Measurements from ENCODE around the gene EFS.

Gene EFS

DNA sequence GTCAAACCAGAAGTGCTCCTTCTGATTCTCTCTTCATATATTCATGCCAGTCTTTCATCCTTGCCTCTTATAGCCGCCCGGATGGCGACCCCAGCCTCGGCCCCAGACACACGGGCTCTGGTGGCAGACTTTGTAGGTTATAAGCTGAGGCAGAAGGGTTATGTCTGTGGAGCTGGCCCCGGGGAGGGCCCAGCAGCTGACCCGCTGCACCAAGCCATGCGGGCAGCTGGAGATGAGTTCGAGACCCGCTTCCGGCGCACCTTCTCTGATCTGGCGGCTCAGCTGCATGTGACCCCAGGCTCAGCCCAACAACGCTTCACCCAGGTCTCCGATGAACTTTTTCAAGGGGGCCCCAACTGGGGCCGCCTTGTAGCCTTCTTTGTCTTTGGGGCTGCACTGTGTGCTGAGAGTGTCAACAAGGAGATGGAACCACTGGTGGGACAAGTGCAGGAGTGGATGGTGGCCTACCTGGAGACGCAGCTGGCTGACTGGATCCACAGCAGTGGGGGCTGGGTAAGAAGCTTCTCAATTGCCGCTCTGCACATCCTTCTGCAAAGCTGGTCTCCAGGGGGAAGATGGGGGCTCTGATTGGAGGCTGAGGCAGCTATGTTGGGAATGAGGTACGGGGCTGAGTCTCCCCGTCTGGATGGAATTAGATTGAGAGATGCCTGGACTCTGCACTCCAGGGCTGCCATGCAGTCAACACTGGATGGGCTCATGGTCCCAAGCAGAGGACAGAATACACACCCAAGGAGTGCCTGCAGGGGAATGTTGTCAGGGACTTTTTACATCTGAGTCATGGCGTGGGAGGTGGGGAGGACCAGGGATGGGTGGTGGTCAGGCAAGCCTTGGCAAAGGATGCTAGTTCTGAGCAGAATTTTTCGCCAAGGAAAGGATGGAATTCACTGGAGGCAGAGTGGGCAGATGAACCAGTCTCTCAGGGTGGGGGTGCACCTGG, 57.0 kb downstream of the EFS start:
- in situ Hi-C loops (cut with HindIII; ENCODE audit: low sequenced_read_pairs) = no loop called here

GRCh38 chr14:23307146-23307530, 57.8 kb downstream of the EFS start:
- in situ Hi-C loops (cut with HindIII; ENCODE audit: low sequenced_read_pairs) = no loop called here

DNA sequence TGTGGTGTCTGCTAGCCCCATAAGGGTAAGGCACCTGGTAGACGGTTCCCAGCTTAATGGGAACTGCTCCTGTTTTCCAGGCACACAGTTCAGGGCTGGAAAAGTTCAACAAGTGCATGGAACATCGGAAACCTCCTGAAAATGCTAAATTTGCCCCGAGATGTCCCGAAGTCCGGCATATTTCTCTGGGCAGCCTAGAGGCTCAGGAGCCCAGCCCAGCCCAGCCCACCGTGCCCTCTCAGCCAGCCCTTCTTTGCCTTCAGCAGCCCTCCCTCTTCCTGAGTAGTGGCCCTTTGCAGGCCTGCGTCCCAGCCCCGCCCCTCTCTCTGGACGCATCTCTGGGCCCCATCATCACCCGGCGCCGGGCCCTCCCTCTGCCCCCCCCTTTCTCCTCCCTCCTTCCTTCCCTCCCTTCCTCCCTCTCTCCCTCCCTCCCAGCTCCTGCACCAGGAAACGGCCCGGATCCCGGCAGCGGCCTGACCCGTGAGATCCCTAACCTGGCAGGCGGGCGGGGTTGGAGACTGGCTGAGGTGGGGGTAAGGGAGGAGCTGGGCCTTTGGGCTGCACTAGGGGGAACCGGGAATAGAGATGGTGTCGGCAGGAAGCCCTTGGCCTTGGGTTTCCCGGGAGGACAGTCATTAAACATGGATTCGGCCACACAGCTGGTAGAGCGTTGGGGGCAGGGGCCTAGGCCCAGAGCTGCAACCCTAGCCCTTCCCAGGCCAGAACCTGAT, 58.4 kb downstream of the EFS start, which contains the start of gene BCL2L2:
BCL2L2 (plus strand) TSS at position 422 of the 734 bp plus-strand sequence. CDS start 935 bp downstream, outside the sequence.
- in situ Hi-C loops (cut with HindIII; ENCODE audit: low sequenced_read_pairs) = no loop called here
